RWPE1 (cell line): ENCODE results near the gene ADCY2.

Experiments
- CTCF ChIA-PET: fragments of 350-600 bp; sonication (Branson Sonifier 250); formaldehyde crosslinking; extraction: SDS; loops from one replicate; lab custom pipeline; 2021; lab: Yijun Ruan, JAX
- POLR2A ChIA-PET: fragments of 400-600 bp; formaldehyde crosslinking; extraction: SDS; loops from one replicate; lab custom pipeline; 2020; ENCODE audit warnings: antibody characterized with exemption; ENCODE audit not compliant: low non-redundant PET; lab: Yijun Ruan, JAX
- DNase-seq: peaks from one replicate; pipeline ENCODE4 v3.0.0; 2012; ENCODE audit warnings: low spot score
- H3K27ac ChIP-seq: fragments of 450-650 bp; 2 replicates; pipeline ENCODE4 v1.5.1; 2017
- CTCF ChIP-seq: fragments of 450-650 bp; conservative IDR thresholded peaks from 2 replicates; pipeline ENCODE4 v1.5.1; 2017; ENCODE audit warnings: low read depth, mild to moderate bottlenecking

The ADCY2 gene

GRCh38 chr5:7473115-7473514 is 77.2 kb downstream of the ADCY2 start:
- no peak for DNase-seq
- CTCF ChIA-PET, result no interaction called here
- POLR2A ChIA-PET, result no interaction called here
- H3K27ac ChIP-seq, result no peak overlapping the region
- TF ChIP-seq CTCF, result no peak

GRCh38 chr5:7473668-7474215 is 77.8 kb downstream of the ADCY2 start:
- no peak for TF ChIP-seq CTCF
- ChIA-PET CTCF (no interaction called here), POLR2A (no interaction called here)
- no peak overlapping the region for H3K27ac ChIP-seq
- no peak for DNase-seq

DNA sequence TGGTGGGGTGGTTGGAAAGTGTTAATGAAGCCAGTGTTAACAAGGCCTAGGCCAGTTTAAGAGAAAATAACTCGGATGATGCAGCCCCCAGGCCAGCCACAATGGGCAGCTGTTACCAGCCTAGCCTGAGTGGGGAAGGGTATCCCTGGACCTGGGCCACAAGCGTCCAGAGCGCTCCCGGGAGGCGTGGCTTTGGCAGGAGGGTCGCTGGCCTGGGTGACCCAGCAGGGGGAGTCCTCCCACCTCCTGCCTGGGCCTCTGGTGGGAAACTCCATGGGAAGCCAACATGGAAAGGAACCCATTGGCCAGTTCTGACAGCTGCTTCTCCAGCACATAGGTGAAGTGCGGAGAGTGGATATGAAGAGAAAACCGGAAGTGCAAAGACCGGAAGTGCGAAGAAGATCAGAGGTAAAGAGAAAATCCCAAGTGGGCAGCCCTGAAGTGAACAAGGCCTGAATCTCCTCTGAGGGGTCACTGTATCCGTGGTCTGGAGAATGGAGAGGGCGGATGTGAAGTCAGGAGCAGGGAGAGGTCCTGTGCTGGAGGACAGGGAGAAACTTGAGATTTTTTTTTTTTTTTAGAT is 79.0 kb downstream of the ADCY2 start:
- POLR2A ChIA-PET, result no interaction called here
- TF ChIP-seq CTCF, result no peak
- no peak for DNase-seq
- H3K27ac ChIP-seq, result no peak overlapping the region
- CTCF ChIA-PET, result no interaction called here

DNA sequence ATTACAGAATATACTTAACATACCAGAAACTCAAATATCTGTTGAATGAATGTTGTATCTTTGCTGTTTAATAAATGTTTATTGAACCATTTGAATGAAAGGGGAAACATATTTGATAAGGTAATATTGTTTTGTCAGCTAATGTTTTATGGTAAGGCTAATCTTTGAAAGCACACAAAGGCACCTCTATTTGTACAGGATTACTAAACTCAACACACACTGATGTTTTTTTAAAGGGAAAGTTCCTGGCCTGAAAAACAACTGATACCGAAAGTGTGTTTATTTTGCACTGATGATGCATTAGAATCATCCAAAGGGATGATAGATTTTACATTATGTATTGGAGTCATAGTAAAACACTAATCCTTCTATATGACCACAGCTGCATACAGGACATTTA is 82.5 kb downstream of the ADCY2 start:
- CTCF ChIA-PET, result no interaction called here
- no peak overlapping the region for H3K27ac ChIP-seq
- DNase-seq, result no peak
- TF ChIP-seq CTCF, result no peak
- POLR2A ChIA-PET, result no interaction called here

GRCh38 chr5:7488734-7489133 is 92.8 kb downstream of the ADCY2 start:
- no peak for TF ChIP-seq CTCF
- no peak overlapping the region for H3K27ac ChIP-seq
- ChIA-PET CTCF (no interaction called here), POLR2A (no interaction called here)
- no peak for DNase-seq

DNA sequence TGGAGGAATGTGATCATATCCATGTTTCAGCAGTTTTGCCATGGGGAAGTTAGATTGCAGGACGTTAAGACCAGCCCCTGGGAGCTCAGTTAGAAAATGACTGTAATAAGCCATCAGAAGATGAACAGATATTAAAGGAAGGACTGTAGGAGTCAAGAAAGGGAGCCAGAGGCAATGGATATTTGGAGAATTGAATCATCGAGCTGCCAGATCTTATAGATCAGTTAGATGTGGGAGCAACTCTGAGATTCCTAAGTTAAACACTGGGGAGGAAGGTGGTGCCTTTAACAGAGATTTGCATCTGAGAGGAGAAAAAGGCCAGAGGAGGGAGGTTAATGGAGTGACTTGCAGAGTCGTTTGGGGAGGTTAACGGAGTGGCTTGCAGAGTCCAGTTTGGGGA is 96.4 kb downstream of the ADCY2 start:
- CTCF ChIA-PET, result no interaction called here
- no peak for TF ChIP-seq CTCF
- POLR2A ChIA-PET, result no interaction called here
- DNase-seq, result no peak
- no peak overlapping the region for H3K27ac ChIP-seq
